ENCODE measurements around the gene LUC7L3.

Gene LUC7L3

DNA sequence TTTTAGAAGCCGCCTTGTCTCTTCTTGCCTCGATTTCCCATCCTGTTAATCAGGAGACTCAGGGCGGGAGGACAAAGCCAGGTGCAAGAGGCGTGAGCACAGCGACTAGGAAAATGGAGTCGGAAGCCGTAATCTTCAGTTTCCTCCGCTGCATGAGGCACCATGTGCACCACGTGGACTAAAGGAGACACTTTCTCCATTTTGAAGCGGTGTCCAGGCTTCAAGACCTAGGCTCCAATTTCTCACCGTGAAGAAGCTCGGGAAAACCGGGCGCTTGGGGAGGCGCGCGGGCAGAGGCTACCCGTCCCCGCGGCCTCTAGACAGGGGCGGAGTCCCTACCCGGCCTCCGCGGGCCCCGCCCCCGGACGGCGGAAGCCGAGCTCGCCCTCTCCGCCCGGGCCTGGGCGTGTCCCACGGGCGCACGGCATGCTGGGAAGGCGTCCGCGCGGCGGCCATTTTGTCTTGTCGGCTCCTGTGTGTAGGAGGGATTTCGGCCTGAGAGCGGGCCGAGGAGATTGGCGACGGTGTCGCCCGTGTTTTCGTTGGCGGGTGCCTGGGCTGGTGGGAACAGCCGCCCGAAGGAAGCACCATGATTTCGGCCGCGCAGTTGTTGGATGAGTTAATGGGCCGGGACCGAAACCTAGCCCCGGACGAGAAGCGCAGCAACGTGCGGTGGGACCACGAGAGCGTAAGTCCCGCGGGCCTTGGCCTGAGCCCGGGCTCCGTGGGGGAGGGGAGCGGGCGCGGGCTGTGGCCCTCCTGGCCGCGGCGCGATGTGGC lies at the start of gene LUC7L3 (continued):
- 0 out of 2 replicates have a peak, but pooled peaks have one; percentile 82 for TF ChIP-seq GLI4 (tag by site-specific recombination; IDR thresholded peaks at IDR 0.05)

DNA sequence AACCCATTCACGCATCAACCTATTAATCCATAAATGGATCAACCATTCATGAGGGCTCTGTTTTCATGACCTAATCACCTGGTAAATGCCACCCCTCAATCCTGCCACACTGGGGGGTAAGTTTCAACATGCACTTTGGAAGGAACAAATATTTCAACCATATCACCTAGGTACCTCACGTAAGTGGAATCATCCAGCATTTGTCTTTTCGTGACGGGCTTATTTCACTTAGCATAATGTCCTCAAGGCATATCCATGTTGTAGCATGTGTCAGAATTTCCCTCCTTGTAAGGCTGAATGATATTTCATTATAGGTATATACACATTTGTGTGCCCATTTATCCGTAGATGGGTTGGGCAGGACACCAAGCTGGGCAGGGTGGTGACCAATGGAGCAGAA lies 47.3 kb upstream of the LUC7L3 start:
- TF ChIP-seq KLF7 (tag by site-specific recombination; IDR thresholded peaks at IDR 0.05; ENCODE audit: borderline replicate concordance) (no peak), TSHZ1 (tag by site-specific recombination; IDR thresholded peaks at IDR 0.05; ENCODE audit: borderline replicate concordance) (no peak), ZBTB26 (tag by site-specific recombination; optimal IDR thresholded peaks at IDR 0.05) (no peak), MEIS1 (CRISPR knock-in tag; IDR thresholded peaks at IDR 0.05; ENCODE audit: borderline replicate concordance) (no peak), ZNF777 (tag by site-specific recombination; IDR thresholded peaks at IDR 0.05; ENCODE audit: borderline replicate concordance) (no peak), ZNF184 (tag by site-specific recombination; IDR thresholded peaks at IDR 0.05) (no peak), ZNF776 (tag by site-specific recombination; IDR thresholded peaks at IDR 0.05; ENCODE audit: borderline replicate concordance) (no peak), ZNF677 (tag by site-specific recombination; IDR thresholded peaks at IDR 0.05) (no peak), ZNF596 (tag by site-specific recombination; IDR thresholded peaks at IDR 0.05) (no peak), HOXD13 (CRISPR knock-in tag; IDR thresholded peaks at IDR 0.05; ENCODE audit: borderline replicate concordance) (no peak), ZNF335 (tag by site-specific recombination; conservative IDR thresholded peaks at IDR 0.05) (no peak), ZNF571 (tag by site-specific recombination; IDR thresholded peaks at IDR 0.05) (no peak), ZSCAN18 (tag by site-specific recombination; IDR thresholded peaks at IDR 0.05) (no peak), ZNF426 (tag by site-specific recombination; IDR thresholded peaks at IDR 0.05) (no peak), ZBTB7A (tag by site-specific recombination; IDR thresholded peaks at IDR 0.05; ENCODE audit: low read depth) (no peak), ZNF391 (tag by site-specific recombination; IDR thresholded peaks at IDR 0.05; ENCODE audit: borderline replicate concordance, low read depth) (no peak), ZNF664 (tag by site-specific recombination; IDR thresholded peaks at IDR 0.05) (no peak)
- ChIA-PET CTCF (interaction anchor here (1.7 to 1.8 kb wide), 2 partner anchors 9 to 41 kb away, joined by 4 to 9 read pairs; no protein-coding TSS in a partner anchor), POLR2A (no interaction called here)
- no peak overlapping the region for H3K27ac ChIP-seq (ENCODE audit: extremely low read depth, low read depth, low read length)
- H3K4me3 ChIP-seq (ENCODE audit: low read depth, low read length): no peak overlapping the region
- no peaks in the 10 kb centered on the region for H3K4me1 ChIP-seq (ENCODE audit: control insufficient read depth, insufficient read depth, low read length)
- no peaks in the 10 kb centered on the region for H3K9me3 ChIP-seq (ENCODE audit: control insufficient read depth, insufficient read depth, low read depth, low read length)
- no peaks in the 10 kb centered on the region for H3K36me3 ChIP-seq (ENCODE audit: control insufficient read depth in 2 of 2, insufficient read depth in 1 of 2, low read length in 2 of 2)
